NCI-H2171 (cell line): ENCODE measurements around the gene ERG28.
"Not testable (repeated sequence)": the region's sequence is repeated elsewhere in the genome, so short reads cannot be mapped to it uniquely, and the experiment has no call there.

Experiments
- DNase-seq: peaks from one replicate; lab custom pipeline; 2025; lab: John Stamatoyannopoulos, UW

ERG28 gene

GRCh38 chr14:75660630-75661498, at the start of gene ERG28, which contains the start of gene TTLL5:
TSS of gene ERG28 (minus strand) at chr14:75660876. CDS start at chr14:75657502, 3,374 bp downstream.
TSS of gene TTLL5 (plus strand) at chr14:75661246. CDS start at chr14:75663150, 1,904 bp downstream.
- peak; percentile 99 for DNase-seq

- peak; percentile 74 for DNase-seq
These were observed 48.6 kb upstream of the ERG28 start for GRCh38 chr14:75709207-75709812.

GRCh38 chr14:75705014-75705413, 44.3 kb upstream of the ERG28 start:
- DNase-seq = no peak

- no peak for DNase-seq
These were observed 42.8 kb upstream of the ERG28 start for GRCh38 chr14:75703467-75703866.

- no peak for DNase-seq
These were observed 42.1 kb upstream of the ERG28 start for GRCh38 chr14:75702616-75703261.

GRCh38 chr14:75702122-75702521, 41.4 kb upstream of the ERG28 start:
- no peak for DNase-seq

GRCh38 chr14:75700295-75700694, 39.6 kb upstream of the ERG28 start:
- DNase-seq = no peak

GRCh38 chr14:75699331-75699730, 38.7 kb upstream of the ERG28 start:
- no peak for DNase-seq

- DNase-seq = no peak
These were observed 37.2 kb upstream of the ERG28 start for GRCh38 chr14:75697918-75698317.

GRCh38 chr14:75697386-75697785, 36.7 kb upstream of the ERG28 start:
- no peak for DNase-seq

GRCh38 chr14:75695025-75695424, 34.3 kb upstream of the ERG28 start:
- not testable (repeated sequence) for DNase-seq

GRCh38 chr14:75690010-75690409, 29.3 kb upstream of the ERG28 start:
- no peak for DNase-seq

- no peak for DNase-seq
These were observed 28.3 kb upstream of the ERG28 start for GRCh38 chr14:75689012-75689411.

GRCh38 chr14:75685910-75686309, 25.2 kb upstream of the ERG28 start:
- no peak for DNase-seq

GRCh38 chr14:75675265-75675960, 14.7 kb upstream of the ERG28 start:
- no peak for DNase-seq

- DNase-seq = no peak
These were observed 12.8 kb upstream of the ERG28 start for GRCh38 chr14:75673345-75674035.

- no peak for DNase-seq
These were observed 12.0 kb upstream of the ERG28 start for GRCh38 chr14:75672605-75673192.

- peak; percentile 9 for DNase-seq
These were observed 6.6 kb upstream of the ERG28 start for GRCh38 chr14:75667099-75667765.

GRCh38 chr14:75662966-75663365, 2.3 kb upstream of the ERG28 start:
- DNase-seq = no peak

- no peak for DNase-seq
These were observed 781 bp upstream of the ERG28 start for GRCh38 chr14:75661499-75661814.

GRCh38 chr14:75660238-75660629, 442 bp downstream of the ERG28 start:
- DNase-seq = no peak
